Activated CD4-positive, alpha-beta T cell treated with anti-CD3 and anti-CD28 coated beads, Interleukin-2, amount 50 U/mL, for 4 hours (primary cell): ENCODE measurements around the gene STK38L.
A peak's percentile ranks its signal among the peaks of the same experiment; 100 is the strongest.

ENCODE experiments used
- DNase-seq, 2 experiments: peaks; one replicate each; pipeline ENCODE4 v3.0.0-alpha.2; 2020

The STK38L gene

GRCh38 chr12:27330846-27331245 is 86.8 kb downstream of the STK38L start:
- no peak for DNase-seq

- no peak for DNase-seq
Measured at GRCh38 chr12:27331291-27331926, 87.3 kb downstream of the STK38L start.

GRCh38 chr12:27331927-27332324 is 87.8 kb downstream of the STK38L start:
- no peak for DNase-seq

- DNase-seq, result no peak
Measured at GRCh38 chr12:27332407-27332713, 88.3 kb downstream of the STK38L start.

- peak; percentile 4 to 9 for DNase-seq
Measured at GRCh38 chr12:27332714-27333402, 88.8 kb downstream of the STK38L start, which contains the start of gene BMAL2. TSS of gene BMAL2 (plus strand) at chr12:27332836. CDS start at chr12:27333073, 237 bp downstream.

GRCh38 chr12:27333403-27334009 is 89.4 kb downstream of the STK38L start:
- peak; percentile 14 to 21 for DNase-seq

- no peak for DNase-seq
Measured at GRCh38 chr12:27334042-27334720, 90.1 kb downstream of the STK38L start.

- no peak for DNase-seq
Measured at GRCh38 chr12:27334721-27335082, 90.6 kb downstream of the STK38L start.

- DNase-seq, result no peak
Measured at GRCh38 chr12:27335364-27336281, 91.5 kb downstream of the STK38L start.

- no peak for DNase-seq
Measured at GRCh38 chr12:27336282-27336653, 92.2 kb downstream of the STK38L start.

GRCh38 chr12:27337376-27337775 is 93.3 kb downstream of the STK38L start:
- DNase-seq, result no peak

GRCh38 chr12:27338473-27338872 is 94.4 kb downstream of the STK38L start:
- DNase-seq, result no peak

GRCh38 chr12:27340971-27341370 is 96.9 kb downstream of the STK38L start:
- DNase-seq, result no peak

- no peak for DNase-seq
Measured at GRCh38 chr12:27342536-27342935, 98.5 kb downstream of the STK38L start.

- DNase-seq, result no peak
Measured at GRCh38 chr12:27343255-27344000, 99.3 kb downstream of the STK38L start.

GRCh38 chr12:27344246-27344645 is 100.2 kb downstream of the STK38L start:
- no peak for DNase-seq

GRCh38 chr12:27344760-27345159 is 100.7 kb downstream of the STK38L start:
- DNase-seq, result no peak

- DNase-seq, result no peak
Measured at GRCh38 chr12:27345376-27345775, 101.3 kb downstream of the STK38L start.

- DNase-seq, result no peak
Measured at GRCh38 chr12:27347779-27348178, 103.7 kb downstream of the STK38L start.

- no peak for DNase-seq
Measured at GRCh38 chr12:27351476-27351875, 107.4 kb downstream of the STK38L start.

- DNase-seq, result no peak
Measured at GRCh38 chr12:27355486-27355885, 111.4 kb downstream of the STK38L start.

- no peak for DNase-seq
Measured at GRCh38 chr12:27355979-27356378, 111.9 kb downstream of the STK38L start.
